GM19438 (cell line): Measurements from ENCODE around the gene TNFRSF8.

Source experiments
- ATAC-seq: cut with Tn5 transposase; IDR thresholded peaks from one replicate; pipeline ENCODE4 v1.9.1; 2021; ENCODE audit warnings: low read depth; ENCODE audit not compliant: unreplicated experiment

Gene TNFRSF8

DNA sequence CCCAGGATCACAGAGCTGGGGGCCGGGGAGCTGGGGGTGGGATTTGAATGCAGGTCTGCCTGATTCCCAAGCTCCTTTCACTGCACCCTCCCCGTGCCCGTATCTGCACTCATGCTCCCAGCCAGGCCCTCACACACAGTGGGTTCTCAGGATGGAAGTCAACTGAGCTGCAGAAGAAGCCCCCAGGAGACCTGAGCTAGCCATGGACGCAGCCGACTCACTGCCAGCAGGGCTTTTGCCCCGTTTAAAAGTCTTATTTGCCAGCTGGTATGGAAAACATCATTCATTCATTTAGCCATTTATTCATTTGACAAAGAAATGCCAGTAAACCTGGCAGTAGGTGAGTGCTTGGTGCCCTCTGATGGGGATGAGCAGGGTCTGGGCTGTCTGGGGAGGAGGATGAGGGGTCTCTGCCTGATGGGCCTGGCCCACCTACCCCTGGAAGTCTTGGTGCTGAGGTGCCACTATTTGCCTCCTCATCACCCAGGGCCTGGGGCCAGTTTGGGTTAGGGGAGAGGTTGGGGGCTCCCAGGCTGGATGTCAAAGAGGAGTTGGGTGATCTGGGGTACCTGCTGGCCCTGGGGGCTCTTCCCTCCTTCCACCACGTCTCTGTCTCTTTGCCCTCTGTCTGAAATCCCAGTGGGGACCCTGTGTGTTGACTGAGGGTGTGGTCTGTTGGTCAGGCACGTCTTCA is 106.5 kb downstream of the TNFRSF8 start:
- no peak for ATAC-seq

GRCh38 chr1:12170263-12170671 is 107.2 kb downstream of the TNFRSF8 start:
- ATAC-seq = no peak

- no peak for ATAC-seq
These were observed 108.3 kb downstream of the TNFRSF8 start for GRCh38 chr1:12171206-12172041.

GRCh38 chr1:12172042-12172851 is 109.1 kb downstream of the TNFRSF8 start:
- no peak for ATAC-seq

DNA sequence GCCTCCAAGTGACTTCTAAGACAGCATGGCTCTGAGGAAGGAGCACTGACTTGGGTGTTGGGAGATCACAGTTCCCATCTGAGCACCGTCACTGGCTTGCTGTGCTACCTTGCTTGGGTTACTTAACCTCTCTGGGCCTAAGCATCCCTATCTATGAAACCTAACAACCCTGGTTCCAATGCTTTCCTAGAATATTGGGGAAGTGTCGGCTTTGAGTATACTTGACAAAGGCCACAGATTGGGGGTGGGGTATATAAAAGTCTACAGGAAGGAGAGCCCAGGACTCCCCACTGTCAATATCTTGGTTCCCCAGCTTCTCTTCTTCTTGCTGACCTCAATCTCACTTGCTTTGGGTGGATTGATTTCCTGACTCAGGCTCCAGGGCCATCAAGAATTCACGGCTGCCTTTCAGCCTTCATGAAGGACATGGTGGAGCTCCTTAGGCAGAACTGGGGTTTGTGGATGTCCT is 110.0 kb downstream of the TNFRSF8 start:
- no peak for ATAC-seq

GRCh38 chr1:12173631-12174121 is 110.6 kb downstream of the TNFRSF8 start:
- ATAC-seq = no peak

DNA sequence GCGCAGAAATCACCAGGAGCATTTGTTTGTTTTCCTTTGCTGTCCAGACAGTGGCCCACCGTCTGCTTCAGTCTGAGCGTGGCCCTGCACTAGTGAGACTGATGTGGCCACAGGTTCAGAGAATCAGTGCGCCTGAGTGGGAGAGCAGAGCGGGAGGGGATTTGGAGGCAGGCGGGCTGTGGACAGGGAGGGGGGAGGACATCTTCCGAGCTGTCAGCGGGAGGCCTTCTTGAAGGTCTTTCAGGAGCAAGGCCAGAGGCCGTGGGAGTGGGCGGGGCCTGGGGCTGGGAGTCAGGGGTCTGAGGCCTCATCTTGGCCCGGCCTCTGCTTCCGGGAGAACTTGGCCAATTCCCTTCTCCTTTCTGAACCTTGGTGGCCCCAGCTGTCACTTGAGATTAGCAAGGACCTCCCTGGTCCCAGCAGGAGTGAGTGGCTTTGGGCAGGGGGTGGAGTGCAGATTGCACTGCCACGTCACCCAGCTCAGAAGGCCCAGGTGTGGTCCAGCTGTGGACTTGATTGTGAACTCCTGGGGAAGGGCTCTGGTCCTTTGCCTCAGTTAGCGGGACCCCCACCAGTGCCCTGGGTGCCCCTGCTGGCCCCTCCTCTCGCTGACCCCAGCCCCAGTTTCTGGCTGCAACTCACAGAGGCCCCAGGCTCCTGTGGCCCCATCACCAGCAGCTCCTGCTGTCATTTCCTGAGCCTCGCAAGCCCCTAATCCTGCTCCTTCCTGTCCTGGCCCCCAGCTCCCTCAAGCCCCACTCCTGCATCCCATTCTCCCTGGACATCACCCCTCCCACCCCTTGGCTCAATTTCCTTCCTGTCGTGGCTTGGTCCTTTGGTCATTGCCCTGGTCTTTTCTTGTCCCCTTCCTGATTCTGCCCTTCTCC is 112.1 kb downstream of the TNFRSF8 start:
- ATAC-seq = no peak

DNA sequence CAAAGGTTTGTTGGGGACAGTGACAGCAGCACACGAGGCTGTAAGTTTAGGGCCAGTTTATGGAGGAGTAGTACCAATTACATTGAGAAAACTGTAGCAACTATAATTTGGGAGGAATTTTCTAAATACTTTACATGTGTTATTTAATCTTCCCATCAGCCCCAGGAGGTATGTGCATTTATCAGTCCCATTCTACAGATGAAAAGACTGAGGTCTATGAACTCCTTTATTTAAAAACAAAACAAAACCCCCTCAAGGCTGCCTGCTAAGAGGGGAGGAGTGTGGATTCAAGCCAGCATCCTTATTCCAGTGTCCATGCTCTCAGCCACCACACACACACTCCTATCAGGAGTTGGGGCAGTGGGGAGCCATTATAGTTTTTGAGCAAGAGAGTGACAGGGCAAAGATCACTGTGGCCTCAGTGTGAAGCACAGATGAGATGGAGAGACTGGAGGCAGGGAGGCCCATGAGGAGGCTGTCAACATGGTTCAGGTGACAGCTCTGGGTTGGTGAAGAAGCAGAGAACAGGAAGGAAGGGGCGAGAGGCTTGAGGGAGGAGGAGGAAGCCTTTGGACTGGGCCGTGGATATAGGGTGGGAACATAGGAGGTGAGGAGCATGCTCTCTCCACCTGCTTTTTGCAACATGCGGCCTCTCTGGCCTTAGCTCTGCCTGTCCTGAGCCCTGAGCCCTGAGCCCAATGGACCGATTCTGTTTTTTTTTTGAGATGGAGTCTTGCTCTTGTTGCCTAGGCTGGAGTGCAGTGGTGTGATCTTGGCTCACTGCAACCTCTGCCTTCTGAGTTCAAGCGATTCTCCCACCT is 113.4 kb downstream of the TNFRSF8 start:
- no peak for ATAC-seq

GRCh38 chr1:12177156-12177998 is 114.3 kb downstream of the TNFRSF8 start:
- no peak for ATAC-seq

GRCh38 chr1:12177999-12178441 is 114.9 kb downstream of the TNFRSF8 start:
- ATAC-seq = no peak

GRCh38 chr1:12178511-12178910 is 115.4 kb downstream of the TNFRSF8 start:
- ATAC-seq = no peak

DNA sequence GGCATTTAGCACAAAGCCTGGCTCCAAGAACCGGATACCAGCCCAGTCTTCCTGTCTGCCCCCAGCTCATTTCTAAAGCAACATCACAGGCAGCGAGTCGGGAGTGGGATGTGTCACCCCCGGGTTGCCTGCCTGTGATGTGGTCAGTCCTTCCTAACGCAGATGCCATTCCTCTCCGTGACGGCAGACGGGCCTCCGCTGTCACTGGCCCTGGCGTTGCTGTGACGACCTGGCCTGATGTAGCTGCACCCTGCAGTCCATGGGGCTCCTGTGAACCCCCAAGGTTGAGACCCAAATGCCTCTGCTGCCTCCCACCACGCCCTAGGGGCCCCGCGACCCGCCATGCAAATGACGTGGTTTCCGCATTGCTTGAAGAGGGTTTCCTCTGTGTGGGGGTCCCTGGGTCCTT is 116.0 kb downstream of the TNFRSF8 start:
- no peak for ATAC-seq

GRCh38 chr1:12179676-12180075 is 116.6 kb downstream of the TNFRSF8 start:
- ATAC-seq = no peak

DNA sequence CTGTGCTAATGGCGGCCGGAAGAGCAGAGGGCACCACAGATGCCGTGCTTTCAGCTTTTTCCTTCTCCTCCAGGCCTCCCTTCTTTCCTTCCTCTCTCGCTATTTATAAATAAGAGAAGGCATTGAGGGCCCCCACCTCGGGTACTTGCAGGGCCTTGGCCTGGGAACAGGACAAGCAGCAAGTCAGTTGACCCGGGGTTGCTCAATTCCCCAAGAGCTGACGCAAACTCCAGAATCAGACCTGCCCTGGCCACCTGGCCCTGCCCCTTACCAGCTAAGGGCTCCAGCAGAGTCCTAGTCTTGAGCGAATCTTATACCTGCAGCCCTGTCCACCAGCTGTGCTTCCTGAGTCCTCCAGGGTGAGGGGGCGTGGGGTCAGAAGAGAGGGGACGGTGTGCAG is 117.2 kb downstream of the TNFRSF8 start:
- ATAC-seq = no peak

DNA sequence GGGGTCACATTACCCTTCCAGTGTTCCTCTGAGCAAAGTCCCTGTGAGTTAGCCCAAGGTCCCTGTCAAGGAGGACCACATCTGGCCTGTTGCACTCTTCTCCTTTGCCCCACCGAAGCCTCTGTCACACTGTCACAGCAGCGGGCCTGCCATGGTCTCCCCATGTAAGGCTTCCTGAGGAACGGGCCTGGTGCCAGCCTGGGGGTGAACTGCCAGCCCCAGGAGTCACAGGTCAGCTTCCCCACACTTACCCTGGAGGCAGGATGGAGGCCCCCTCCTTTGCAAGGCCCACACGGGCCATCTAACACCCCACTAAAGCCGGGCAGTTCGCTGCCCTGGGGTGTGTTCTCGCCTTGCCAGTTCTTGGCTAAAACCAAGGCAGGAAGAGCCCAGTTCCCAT is 117.8 kb downstream of the TNFRSF8 start:
- no peak for ATAC-seq

DNA sequence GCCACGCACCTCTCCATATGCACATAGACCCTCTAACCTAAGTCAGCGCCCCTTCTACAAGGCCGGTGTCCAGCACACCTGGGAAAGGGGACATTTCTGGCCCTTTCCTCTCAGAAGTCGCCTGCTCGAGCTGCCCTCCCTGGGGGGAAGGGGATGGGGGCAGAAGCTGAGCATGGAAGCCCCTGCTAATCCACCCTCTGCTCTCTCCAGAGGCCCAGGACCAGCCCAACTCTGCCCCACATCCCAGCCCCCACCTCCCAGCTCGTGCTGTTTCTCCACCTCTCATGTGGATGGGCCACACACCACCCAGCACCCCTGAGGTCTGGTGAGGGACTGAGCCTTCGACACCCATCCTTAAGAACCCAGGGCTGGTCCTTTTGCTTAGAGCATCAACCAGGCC is 118.5 kb downstream of the TNFRSF8 start:
- no peak for ATAC-seq

- ATAC-seq = no peak
These were observed 119.4 kb downstream of the TNFRSF8 start for GRCh38 chr1:12182410-12182984.
